Body of pancreas (tissue), 4 donors: ENCODE measurements around the gene TMEM109. TPM values are rescaled to one million over a fixed set of nuclear protein-coding genes. Genes with fewer than 3 reads are reported as not detected.

Source experiments
- ATAC-seq: fragments of 150-250 bp; one replicate; pipeline ENCODE4 v1.9.1; 2016
- DNase-seq, 4 donors: peaks; one replicate each; pipeline ENCODE4 v3.0.0-alpha.2; 2019
- H3K27ac ChIP-seq, 4 donors: fragments of 200-600 bp; sonication (generic); 1 replicate in 3 of 4; 2 replicates in 1 of 4; pipeline versions ENCODE4 v1.5.1 to v1.6.1; 2016 to 2019; ENCODE audit warnings: mild to moderate bottlenecking in 1 of 4, mixed read lengths in 1 of 4, moderate library complexity in 1 of 4
- H3K27me3 ChIP-seq, 2 donors: fragments of 200-600 bp; sonication (generic); one replicate each; pipeline ENCODE4 v1.6.0; 2016; ENCODE audit warnings: mild to moderate bottlenecking in 1 of 2
- H3K36me3 ChIP-seq, 2 donors: fragments of 200-600 bp; sonication (generic); replicated peaks in 1 of 2; 2 replicates each; pipeline ENCODE4 v1.5.1; 2016; ENCODE audit warnings: low read depth in 2 of 2; ENCODE audit not compliant: insufficient read depth in 1 of 2
- H3K4me1 ChIP-seq: fragments of 200-600 bp; sonication (generic); one replicate; pipeline ENCODE4 v1.6.0; 2016
- H3K4me3 ChIP-seq, 2 donors: fragments of 200-600 bp; sonication (generic); 1 replicate in 1 of 2; 2 replicates in 1 of 2; pipeline ENCODE4 v1.5.1; 2016 to 2019
- H3K9me3 ChIP-seq, 3 donors: fragments of 200-600 bp; sonication (generic); 1 replicate in 2 of 3; 2 replicates in 1 of 3; pipeline ENCODE4 v1.5.1; 2016
- CTCF ChIP-seq, 7 experiments: fragments of 450-650 bp in 4 of 7; fragments of 200-600 bp in 3 of 7; sonication (generic) in 3 of 7; IDR thresholded peaks; one replicate each; pipeline ENCODE4 v1.5.1; 2016 to 2019; ENCODE audit warnings: antibody characterized with exemption in 7 of 7
- POLR2A ChIP-seq, 3 donors: fragments of 450-650 bp; IDR thresholded peaks; one replicate each; pipeline ENCODE4 v1.6.1; 2016; ENCODE audit warnings: antibody characterized with exemption in 3 of 3, mild to moderate bottlenecking in 2 of 3
- WGBS, 2 donors: methylation state at CpG; one replicate each; pipeline ENCODE4 v1.1.5; 2017; 5-methylcytosine and 5-hydroxymethylcytosine counted together
- intact Hi-C: fragments of 100-400 bp; cut with DNase I; formaldehyde crosslinking; loops from one replicate; pipeline ENCODE4 v1.15.1; 2023
- total RNA-seq, 2 donors: library from RNA; depleted of rRNA; stranded (reverse); fragments of >200 nt; gene quantifications; one replicate each; pipeline ENCODE4 v1.1.0, GENCODE V29; 2016

TMEM109 gene
- total RNA-seq, 2 donors from 2014 or later: 59.9 to 62.6 TPM

GRCh38 chr11:60953781-60954180, 39.8 kb downstream of the TMEM109 start:
- no peak for ATAC-seq
- H3K4me1 ChIP-seq: no peaks in the 10 kb centered on the region
- H3K27ac ChIP-seq: peak overlapping the region in 1 of 4 donors; percentile 21
- peak in 1 of 4 donors; percentile 38 for DNase-seq
- H3K27me3 ChIP-seq: peaks cover 0 to 5% of the 10 kb centered on the region in 2 donors
- TF ChIP-seq POLR2A (IDR thresholded peaks at IDR 0.05): no peak
- TF ChIP-seq CTCF (IDR thresholded peaks at IDR 0.05): no peak
- H3K9me3 ChIP-seq: no peaks in the 10 kb centered on the region
- H3K4me3 ChIP-seq: no peak overlapping the region
- intact Hi-C loops: no loop called here
- 72 to 76% methylated on average over 6 of the region's 6 CpGs for WGBS, 2 donors
- H3K36me3 ChIP-seq: no peaks in the 10 kb centered on the region

GRCh38 chr11:60954421-60954820, 40.5 kb downstream of the TMEM109 start:
- Histone ChIP-seq H3K9me3 (no peaks in the 10 kb centered on the region), H3K4me3 (no peak overlapping the region), H3K4me1 (no peaks in the 10 kb centered on the region), H3K27me3 (peaks cover 0 to 5% of the 10 kb centered on the region in 2 donors), H3K36me3 (no peaks in the 10 kb centered on the region), H3K27ac (no peak overlapping the region)
- no peak for TF ChIP-seq POLR2A (IDR thresholded peaks at IDR 0.05)
- no peak for TF ChIP-seq CTCF (IDR thresholded peaks at IDR 0.05)
- DNase-seq (peak in 1 of 4 donors; percentile 39), ATAC-seq (no peak)
- 67 to 75% methylated on average over 5 of the region's 5 CpGs for WGBS, 2 donors
- intact Hi-C loops: no loop called here

GRCh38 chr11:60955571-60955970, 41.6 kb downstream of the TMEM109 start:
- Histone ChIP-seq H3K9me3 (no peaks in the 10 kb centered on the region), H3K27me3 (peaks cover 0 to 5% of the 10 kb centered on the region in 2 donors), H3K36me3 (no peaks in the 10 kb centered on the region), H3K4me1 (no peaks in the 10 kb centered on the region), H3K4me3 (no peak overlapping the region), H3K27ac (no peak overlapping the region)
- 21 to 39% methylated on average over 2 to 5 of the region's 5 CpGs for WGBS, 2 donors
- DNase-seq (no peak), ATAC-seq (no peak)
- TF ChIP-seq POLR2A (IDR thresholded peaks at IDR 0.05): no peak
- TF ChIP-seq CTCF (IDR thresholded peaks at IDR 0.05): no peak
- intact Hi-C loops: no loop called here

- Histone ChIP-seq H3K9me3 (no peaks in the 10 kb centered on the region), H3K4me1 (no peaks in the 10 kb centered on the region), H3K27me3 (no peaks in the 10 kb centered on the region), H3K36me3 (no peaks in the 10 kb centered on the region), H3K27ac (no peak overlapping the region), H3K4me3 (no peak overlapping the region)
- ATAC-seq: no peak
- whole genome bisulfite sequencing, 2 donors: 74 to 76% methylated on average over 4 of the region's 4 CpGs
- intact Hi-C loops: no loop called here
- TF ChIP-seq POLR2A (IDR thresholded peaks at IDR 0.05) (no peak), CTCF (IDR thresholded peaks at IDR 0.05) (no peak)
- DNase-seq: no peak
These were observed 43.2 kb downstream of the TMEM109 start for GRCh38 chr11:60957188-60957587.

GRCh38 chr11:60959431-60959830, 45.5 kb downstream of the TMEM109 start:
- no peaks in the 10 kb centered on the region for H3K9me3 ChIP-seq
- H3K27me3 ChIP-seq: no peaks in the 10 kb centered on the region
- H3K4me3 ChIP-seq: no peak overlapping the region
- no peaks in the 10 kb centered on the region for H3K36me3 ChIP-seq
- DNase-seq (no peak), ATAC-seq (no peak)
- no peak overlapping the region for H3K27ac ChIP-seq
- no peak for TF ChIP-seq CTCF (IDR thresholded peaks at IDR 0.05)
- no peak for TF ChIP-seq POLR2A (IDR thresholded peaks at IDR 0.05)
- WGBS, 2 donors: 73 to 74% methylated on average over 6 of the region's 6 CpGs
- intact Hi-C loops: no loop called here
- H3K4me1 ChIP-seq: no peaks in the 10 kb centered on the region
